ENCODE data around the gene CEP192. TPM values are rescaled to one million over a fixed set of nuclear protein-coding genes. Genes with fewer than 3 reads are reported as not detected.
"Not testable (repeated sequence)": the region's sequence is repeated elsewhere in the genome, so short reads cannot be mapped to it uniquely, and the experiment has no call there.

Gene CEP192
- total and polyA plus RNA-seq, 9 donors = 18.0 to 48.6 (median 33.7) TPM

- no peaks in the 10 kb centered on the region for H3K27me3 ChIP-seq
- no peak overlapping the region for H3K27ac ChIP-seq
- H3K9me3 ChIP-seq = no peaks in the 10 kb centered on the region
- intact Hi-C loops (cut with DNase I) = no loop called here
- no peaks in the 10 kb centered on the region for H3K36me3 ChIP-seq
- no peak for TF ChIP-seq POLR2A (IDR thresholded peaks at IDR 0.05)
- no peak for TF ChIP-seq EP300 (IDR thresholded peaks at IDR 0.05)
- TF ChIP-seq CTCF (IDR thresholded peaks at IDR 0.05) = no peak
- no peaks in the 10 kb centered on the region for H3K4me1 ChIP-seq (ENCODE audit: insufficient read depth)
- DNase-seq = no peak
- H3K4me3 ChIP-seq = no peak overlapping the region
- WGBS, 3 donors = 61 to 94% (median 92%) methylated on average over 4 of the region's 4 CpGs
These were observed 76.0 kb downstream of the CEP192 start for GRCh38 chr18:13067124-13067523.

DNA sequence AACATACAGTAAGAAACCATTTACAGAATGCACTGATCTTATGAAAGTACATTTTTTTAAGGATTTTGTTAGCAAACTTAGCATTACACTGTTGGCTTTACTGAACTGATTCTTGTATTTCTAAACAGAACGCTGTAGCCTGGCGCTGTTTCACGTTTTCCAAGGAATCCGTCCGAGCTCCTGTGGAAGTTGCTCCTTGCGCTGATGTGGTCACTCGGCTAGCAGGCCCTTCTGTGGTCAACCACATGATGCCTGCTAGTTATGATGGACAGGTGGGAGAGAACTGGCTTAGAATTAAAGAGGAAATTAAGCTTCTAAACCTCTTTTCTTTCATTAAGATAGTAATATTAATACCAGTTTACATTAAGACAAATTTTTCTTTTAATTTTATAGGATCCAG lies 76.8 kb downstream of the CEP192 start:
- Histone ChIP-seq H3K27me3 (no peaks in the 10 kb centered on the region), H3K27ac (no peak overlapping the region), H3K4me1 (ENCODE audit: insufficient read depth) (no peaks in the 10 kb centered on the region), H3K9me3 (no peaks in the 10 kb centered on the region), H3K36me3 (no peaks in the 10 kb centered on the region), H3K4me3 (no peak overlapping the region)
- no peak for TF ChIP-seq EP300 (IDR thresholded peaks at IDR 0.05)
- 74 to 94% (median 94%) methylated on average over 7 of the region's 7 CpGs for WGBS, 3 donors
- intact Hi-C loops (cut with DNase I) = no loop called here
- no peak for DNase-seq

- Histone ChIP-seq H3K36me3 (no peaks in the 10 kb centered on the region), H3K4me1 (ENCODE audit: insufficient read depth) (no peaks in the 10 kb centered on the region), H3K9me3 (no peaks in the 10 kb centered on the region), H3K27me3 (no peaks in the 10 kb centered on the region), H3K27ac (no peak overlapping the region), H3K4me3 (no peak overlapping the region)
- intact Hi-C loops (cut with DNase I) = no loop called here
- DNase-seq = no peak
- no peak for TF ChIP-seq CTCF (IDR thresholded peaks at IDR 0.05)
- WGBS, 3 donors = 81 to 87% (median 87%) methylated on average over 5 of the region's 5 CpGs
These were observed 79.3 kb downstream of the CEP192 start for GRCh38 chr18:13070460-13070859.

DNA sequence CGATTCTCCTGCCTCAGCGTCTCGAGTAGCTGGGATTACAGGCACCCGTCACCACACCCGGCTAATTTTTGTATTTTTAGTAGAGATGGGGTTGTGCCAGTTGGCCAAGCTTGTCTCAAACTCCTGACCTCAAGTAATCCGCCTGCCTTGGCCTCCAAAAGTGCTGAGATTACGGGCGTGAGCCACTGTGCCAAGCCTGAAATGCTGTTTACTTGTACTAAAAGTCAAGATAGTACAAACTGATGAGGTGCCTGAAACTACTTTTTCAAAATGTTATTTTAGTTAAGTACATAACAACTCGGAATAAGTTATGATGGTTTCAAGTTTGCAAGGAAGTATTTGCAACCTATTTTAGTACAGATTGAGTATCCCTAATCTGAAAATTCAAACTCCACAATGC lies 85.7 kb downstream of the CEP192 start:
- WGBS, 3 donors = 20 to 37% (median 26%) methylated on average over 9 of the region's 9 CpGs
- H3K27ac ChIP-seq = no peak overlapping the region

DNA sequence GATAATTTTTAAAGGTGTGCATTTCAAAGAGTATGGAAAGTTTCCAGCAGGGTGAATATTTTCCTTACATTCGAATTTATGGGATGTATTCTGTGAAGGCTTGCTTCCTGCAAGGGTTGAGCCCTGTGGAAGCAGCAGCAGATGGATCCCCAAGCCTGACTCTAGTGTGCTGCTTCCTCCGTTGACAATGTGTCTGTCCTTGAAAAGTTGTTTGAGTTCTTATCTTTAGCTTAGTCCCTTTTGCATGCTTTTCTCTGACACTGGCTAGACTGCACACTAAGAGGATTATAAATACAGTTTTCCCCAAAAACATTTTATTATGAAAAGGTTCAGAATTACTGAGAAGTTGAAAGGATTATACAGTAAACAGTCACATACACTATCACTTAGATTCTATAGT lies 86.3 kb downstream of the CEP192 start:
- Histone ChIP-seq H3K9me3 (no peaks in the 10 kb centered on the region), H3K4me3 (no peak overlapping the region), H3K36me3 (no peaks in the 10 kb centered on the region), H3K4me1 (ENCODE audit: insufficient read depth) (peaks cover 2% of the 10 kb centered on the region), H3K27ac (no peak overlapping the region), H3K27me3 (no peaks in the 10 kb centered on the region)
- intact Hi-C loops (cut with DNase I) = no loop called here
- DNase-seq = no peak
- TF ChIP-seq POLR2A (IDR thresholded peaks at IDR 0.05) (no peak), CTCF (IDR thresholded peaks at IDR 0.05) (no peak), EP300 (IDR thresholded peaks at IDR 0.05) (no peak)
- WGBS, 3 donors = 11 to 29% (median 15%) methylated on average over 2 of the region's 2 CpGs

More for the DNA sequence above, 85.7 kb downstream of the CEP192 start:
- peaks cover 2% of the 10 kb centered on the region for H3K4me1 ChIP-seq (ENCODE audit: insufficient read depth)
- H3K4me3 ChIP-seq = no peak overlapping the region
- no peaks in the 10 kb centered on the region for H3K9me3 ChIP-seq
- no peak for TF ChIP-seq EP300 (IDR thresholded peaks at IDR 0.05)
- TF ChIP-seq POLR2A (IDR thresholded peaks at IDR 0.05) = no peak
- no peak for TF ChIP-seq CTCF (IDR thresholded peaks at IDR 0.05)
- intact Hi-C loops (cut with DNase I) = no loop called here
- DNase-seq = peak in 3 of 5 donors; percentile 25 to 70 (median 38)
- no peaks in the 10 kb centered on the region for H3K36me3 ChIP-seq
- no peaks in the 10 kb centered on the region for H3K27me3 ChIP-seq

GRCh38 chr18:13078065-13078464 lies 86.9 kb downstream of the CEP192 start:
- H3K4me3 ChIP-seq; H3K27me3 ChIP-seq; H3K36me3 ChIP-seq; intact Hi-C loops (cut with DNase I); H3K4me1 ChIP-seq (ENCODE audit: insufficient read depth); H3K9me3 ChIP-seq; DNase-seq; H3K27ac ChIP-seq: not testable (repeated sequence)
